Measurements from ENCODE around the gene PPFIA2.

PPFIA2 gene

DNA sequence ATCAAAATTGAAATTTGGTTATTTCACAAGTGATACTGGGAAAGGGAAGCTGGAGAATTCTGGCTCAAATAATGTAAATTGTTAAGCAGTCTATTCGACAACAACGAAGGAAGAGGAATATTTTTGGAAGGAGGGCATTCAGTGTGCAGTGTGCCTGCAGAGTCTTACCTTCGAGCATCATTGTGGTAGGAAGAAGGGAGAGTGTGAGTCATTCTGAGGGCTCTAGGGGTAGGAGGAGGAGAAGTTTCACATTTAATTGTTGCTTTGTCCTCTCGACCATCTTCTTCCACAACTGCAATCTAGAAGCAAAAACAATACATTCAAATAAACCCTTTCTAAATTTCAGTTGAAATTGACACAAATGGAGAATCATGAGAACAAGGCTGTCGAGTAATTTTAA is 418.2 kb downstream of the PPFIA2 start:
- H3K4me3 ChIP-seq (ENCODE audit: low read depth, low read length): no peak overlapping the region
- in situ Hi-C loops (cut with HindIII; ENCODE audit: low sequenced_read_pairs): no loop called here
- DNase-seq (ENCODE audit: low read depth, low spot score): no peak
- TF ChIP-seq, protein P1, sequence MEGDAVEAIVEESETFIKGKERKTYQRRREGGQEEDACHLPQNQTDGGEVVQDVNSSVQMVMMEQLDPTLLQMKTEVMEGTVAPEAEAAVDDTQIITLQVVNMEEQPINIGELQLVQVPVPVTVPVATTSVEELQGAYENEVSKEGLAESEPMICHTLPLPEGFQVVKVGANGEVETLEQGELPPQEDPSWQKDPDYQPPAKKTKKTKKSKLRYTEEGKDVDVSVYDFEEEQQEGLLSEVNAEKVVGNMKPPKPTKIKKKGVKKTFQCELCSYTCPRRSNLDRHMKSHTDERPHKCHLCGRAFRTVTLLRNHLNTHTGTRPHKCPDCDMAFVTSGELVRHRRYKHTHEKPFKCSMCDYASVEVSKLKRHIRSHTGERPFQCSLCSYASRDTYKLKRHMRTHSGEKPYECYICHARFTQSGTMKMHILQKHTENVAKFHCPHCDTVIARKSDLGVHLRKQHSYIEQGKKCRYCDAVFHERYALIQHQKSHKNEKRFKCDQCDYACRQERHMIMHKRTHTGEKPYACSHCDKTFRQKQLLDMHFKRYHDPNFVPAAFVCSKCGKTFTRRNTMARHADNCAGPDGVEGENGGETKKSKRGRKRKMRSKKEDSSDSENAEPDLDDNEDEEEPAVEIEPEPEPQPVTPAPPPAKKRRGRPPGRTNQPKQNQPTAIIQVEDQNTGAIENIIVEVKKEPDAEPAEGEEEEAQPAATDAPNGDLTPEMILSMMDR (IDR thresholded peaks at IDR 0.05; ENCODE audit: low read depth, low read length): no peak

DNA sequence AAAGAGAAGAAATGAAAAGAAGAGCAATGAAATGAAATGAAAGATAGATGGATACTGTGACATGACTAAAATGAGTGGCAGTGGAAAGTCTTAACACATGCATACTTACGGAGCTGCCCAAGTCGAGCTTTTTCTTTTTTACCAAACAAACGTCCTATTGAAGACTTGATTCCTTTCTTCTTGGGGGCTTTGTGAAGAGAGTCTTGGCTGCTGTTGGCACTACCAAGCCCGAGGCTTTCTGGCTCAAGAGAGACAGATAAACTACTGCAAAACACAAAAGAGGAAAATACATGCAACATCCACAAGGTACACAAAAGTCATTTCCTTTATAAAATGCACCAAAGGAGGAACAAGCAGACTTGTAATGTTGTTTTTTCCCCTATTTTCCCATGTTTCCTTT is 420.1 kb downstream of the PPFIA2 start:
- in situ Hi-C loops (cut with HindIII; ENCODE audit: low sequenced_read_pairs): no loop called here
- no peak overlapping the region for H3K4me3 ChIP-seq (ENCODE audit: low read depth, low read length)
- TF ChIP-seq, protein P1 (IDR thresholded peaks at IDR 0.05; ENCODE audit: low read depth, low read length): no peak
- no peak for DNase-seq (ENCODE audit: low read depth, low spot score)

DNA sequence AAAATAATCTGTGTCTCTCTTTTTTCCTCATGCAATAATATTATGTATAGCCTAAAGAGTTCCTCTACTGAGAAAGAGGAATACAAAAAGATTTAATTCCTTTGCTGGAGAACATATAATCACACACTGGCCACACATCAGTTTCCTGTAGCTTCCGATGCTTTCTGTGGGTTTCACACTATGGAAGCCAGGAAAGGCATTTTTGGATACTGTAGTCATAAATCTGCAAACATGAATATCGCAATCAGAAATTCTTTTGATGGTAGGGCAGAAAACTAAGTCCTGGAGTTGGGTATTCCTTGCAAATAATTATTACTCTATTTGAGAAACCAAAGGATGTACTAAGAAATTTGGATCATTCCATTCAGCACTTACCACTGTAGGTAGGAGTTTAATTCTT is 421.3 kb downstream of the PPFIA2 start:
- no peak for DNase-seq (ENCODE audit: low read depth, low spot score)
- in situ Hi-C loops (cut with HindIII; ENCODE audit: low sequenced_read_pairs): no loop called here
- TF ChIP-seq, protein P1 (IDR thresholded peaks at IDR 0.05; ENCODE audit: low read depth, low read length): no peak
- H3K4me3 ChIP-seq (ENCODE audit: low read depth, low read length): no peak overlapping the region

DNA sequence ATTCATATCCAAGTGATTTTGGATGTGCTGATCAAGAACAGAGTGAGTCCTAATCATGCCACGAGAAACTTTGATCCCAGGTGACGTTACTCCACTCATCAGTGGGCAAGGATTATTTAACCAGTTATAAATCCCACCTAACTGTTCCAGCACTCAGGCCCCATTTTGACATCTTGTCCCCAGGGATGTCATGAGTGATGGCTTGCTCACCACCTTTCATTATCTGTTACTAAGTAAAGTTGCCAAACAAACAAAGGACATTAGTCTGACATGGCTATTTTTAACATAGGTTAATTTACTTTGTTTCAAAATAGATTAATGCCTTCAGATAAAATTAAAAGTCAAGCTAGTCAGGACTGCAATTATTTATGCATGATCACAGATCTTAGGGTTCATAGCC is 425.3 kb downstream of the PPFIA2 start:
- in situ Hi-C loops (cut with HindIII; ENCODE audit: low sequenced_read_pairs): no loop called here
- TF ChIP-seq, protein P1 (IDR thresholded peaks at IDR 0.05; ENCODE audit: low read depth, low read length): no peak
- H3K4me3 ChIP-seq (ENCODE audit: low read depth, low read length): no peak overlapping the region
- DNase-seq (ENCODE audit: low read depth, low spot score): no peak

DNA sequence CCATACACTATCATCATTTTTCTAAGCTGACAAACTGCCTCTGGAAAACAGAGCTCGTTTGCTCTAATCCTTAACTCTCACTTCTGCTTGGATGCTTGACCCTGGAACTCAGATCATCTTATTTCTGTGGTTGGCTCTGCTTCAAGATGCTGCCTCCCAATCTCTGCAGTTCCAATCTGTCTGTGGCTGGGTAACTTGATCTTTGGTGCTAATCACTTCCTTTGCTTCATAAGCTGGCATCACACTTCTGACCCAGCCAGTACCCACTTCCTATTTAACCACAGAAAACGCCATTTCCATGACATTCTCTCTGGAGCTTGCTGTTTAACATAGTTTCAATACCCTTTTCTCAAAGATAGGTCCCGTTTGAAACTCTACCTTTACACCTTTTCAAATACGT is 427.1 kb downstream of the PPFIA2 start:
- H3K4me3 ChIP-seq (ENCODE audit: low read depth, low read length): no peak overlapping the region
- in situ Hi-C loops (cut with HindIII; ENCODE audit: low sequenced_read_pairs): no loop called here
- TF ChIP-seq, protein P1 (IDR thresholded peaks at IDR 0.05; ENCODE audit: low read depth, low read length): no peak
- DNase-seq (ENCODE audit: low read depth, low spot score): peak; percentile 1

DNA sequence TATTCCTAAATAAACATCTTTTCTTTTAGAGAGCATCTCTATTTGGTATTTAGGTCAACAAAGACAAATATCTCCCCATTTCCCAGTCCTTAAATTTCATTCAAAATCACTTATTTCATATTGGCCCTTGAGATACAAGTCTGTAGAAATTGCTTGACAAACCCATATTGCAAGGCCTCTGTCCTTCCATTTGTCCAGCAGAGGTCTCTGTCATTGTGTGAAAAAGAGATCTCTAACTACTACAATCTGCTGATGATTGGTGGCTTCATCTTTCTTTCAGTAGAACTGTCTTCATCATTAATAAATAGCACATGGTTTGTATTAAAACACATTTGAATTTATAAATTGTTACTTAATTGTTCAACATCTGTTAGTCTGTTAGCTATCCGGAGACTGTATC is 428.7 kb downstream of the PPFIA2 start:
- no peak for DNase-seq (ENCODE audit: low read depth, low spot score)
- H3K4me3 ChIP-seq (ENCODE audit: low read depth, low read length): no peak overlapping the region
- TF ChIP-seq, protein P1 (IDR thresholded peaks at IDR 0.05; ENCODE audit: low read depth, low read length): peak; percentile 20
- in situ Hi-C loops (cut with HindIII; ENCODE audit: low sequenced_read_pairs): no loop called here

DNA sequence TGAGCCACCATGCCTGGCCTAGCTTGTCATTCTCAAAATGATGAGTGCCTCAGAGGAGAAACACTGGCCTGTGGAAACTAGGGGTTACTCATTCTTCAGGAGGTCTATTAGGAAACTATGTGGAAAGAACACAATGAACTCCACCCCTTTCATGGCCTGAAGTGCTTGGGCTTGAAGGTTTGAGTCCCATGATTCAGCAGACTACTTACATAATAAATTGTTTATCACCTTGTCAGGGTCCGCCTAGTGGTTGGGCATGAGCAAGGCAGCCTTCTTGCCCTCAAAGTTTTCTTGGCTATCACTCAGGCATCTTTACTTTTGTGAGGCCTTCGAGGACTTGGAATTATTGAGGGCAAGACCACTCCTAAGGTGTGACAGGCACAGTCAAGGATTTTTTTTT is 430.1 kb downstream of the PPFIA2 start:
- in situ Hi-C loops (cut with HindIII; ENCODE audit: low sequenced_read_pairs): no loop called here
- DNase-seq (ENCODE audit: low read depth, low spot score): no peak

More for the DNA sequence above, 430.1 kb downstream of the PPFIA2 start:
- TF ChIP-seq, protein P1 (IDR thresholded peaks at IDR 0.05; ENCODE audit: low read depth, low read length): peak; percentile 45
- no peak overlapping the region for H3K4me3 ChIP-seq (ENCODE audit: low read depth, low read length)

Data from astrocyte of the spinal cord (primary cell).